ENCODE results near the gene TEX29.

- TF ChIP-seq CTCF (IDR thresholded peaks at IDR 0.05) (no peak), POLR2A (IDR thresholded peaks at IDR 0.05) (no peak), POLR2AphosphoS5 (IDR thresholded peaks at IDR 0.05) (no peak), EP300 (IDR thresholded peaks at IDR 0.05) (no peak)
Measured at GRCh38 chr13:111365149-111366005, 44.9 kb downstream of the TEX29 start.
